HG02973 (cell line): ENCODE measurements around the gene FCER2.
"Not testable (repeated sequence)": the region's sequence is repeated elsewhere in the genome, so short reads cannot be mapped to it uniquely, and the experiment has no call there.

Source experiments
- ATAC-seq: cut with Tn5 transposase; IDR thresholded peaks from one replicate; pipeline ENCODE4 v1.9.1; 2021; ENCODE audit warnings: moderate library complexity; ENCODE audit not compliant: unreplicated experiment

The FCER2 gene

GRCh38 chr19:7654401-7654800 is 47.5 kb downstream of the FCER2 start:
- ATAC-seq = no peak

DNA sequence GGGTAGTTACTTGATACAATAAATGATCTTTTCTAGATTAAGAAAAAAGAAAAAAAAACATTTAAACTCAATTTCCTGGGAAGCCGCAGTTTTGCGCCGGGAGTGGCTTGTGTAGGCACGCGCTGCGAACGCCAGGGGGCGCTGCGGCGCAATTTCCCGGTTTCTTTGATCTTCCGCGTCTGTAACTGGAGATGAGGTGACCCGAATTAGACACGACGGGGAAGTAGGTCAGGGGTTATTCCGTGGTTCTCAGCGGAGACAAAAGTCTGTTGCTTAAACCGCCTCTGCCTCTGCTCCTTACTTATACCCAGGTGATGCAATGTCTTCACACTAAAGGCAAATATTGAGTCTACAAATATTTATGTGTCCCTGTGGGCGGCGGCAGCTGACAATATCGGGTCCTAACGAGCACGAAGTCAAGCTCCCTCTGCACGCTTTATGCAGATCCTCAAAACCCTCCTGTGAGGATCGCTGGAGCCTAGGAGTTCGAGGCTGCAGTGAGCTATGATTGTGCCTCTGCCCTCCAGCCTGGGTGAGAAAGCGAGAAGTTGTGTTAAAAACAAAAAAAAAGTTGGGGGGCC is 49.8 kb downstream of the FCER2 start:
- ATAC-seq = no peak

GRCh38 chr19:7650148-7650547 is 51.8 kb downstream of the FCER2 start:
- no peak for ATAC-seq

DNA sequence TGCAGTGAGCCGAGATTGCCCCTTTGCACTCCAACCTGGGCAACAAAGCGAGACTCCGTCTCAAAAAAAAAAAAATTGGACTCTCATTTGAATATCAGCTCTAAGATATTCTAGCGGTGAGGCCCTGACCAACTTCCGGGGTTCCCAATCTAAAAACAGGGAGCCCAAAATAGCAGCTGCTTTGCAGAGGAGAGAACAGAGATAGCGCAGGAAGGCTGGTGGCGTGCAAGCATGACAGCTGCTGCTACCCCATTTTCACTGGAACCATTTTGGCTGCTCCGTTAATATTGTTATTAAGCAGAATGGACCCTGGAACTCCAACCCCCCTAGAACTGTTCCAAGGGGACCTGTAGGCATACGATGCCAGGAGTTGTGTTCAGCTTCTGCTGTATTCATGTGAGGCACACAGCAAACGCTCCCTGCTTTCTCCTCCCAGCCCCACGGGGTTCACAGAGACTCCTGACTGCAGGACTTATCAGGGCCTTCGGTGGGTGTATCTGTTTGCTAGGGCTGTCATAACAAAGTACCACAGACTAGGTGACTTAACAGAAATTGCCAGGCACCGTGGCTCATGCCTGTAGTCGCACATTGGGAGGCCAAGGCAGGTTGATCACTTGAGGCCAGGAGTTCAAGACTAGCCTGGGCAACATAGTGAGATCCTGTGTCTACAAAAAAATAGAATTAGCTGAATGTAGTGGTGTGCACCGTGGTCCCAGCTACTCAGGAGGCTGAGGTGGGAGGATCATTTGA is 53.5 kb downstream of the FCER2 start:
- ATAC-seq = no peak

DNA sequence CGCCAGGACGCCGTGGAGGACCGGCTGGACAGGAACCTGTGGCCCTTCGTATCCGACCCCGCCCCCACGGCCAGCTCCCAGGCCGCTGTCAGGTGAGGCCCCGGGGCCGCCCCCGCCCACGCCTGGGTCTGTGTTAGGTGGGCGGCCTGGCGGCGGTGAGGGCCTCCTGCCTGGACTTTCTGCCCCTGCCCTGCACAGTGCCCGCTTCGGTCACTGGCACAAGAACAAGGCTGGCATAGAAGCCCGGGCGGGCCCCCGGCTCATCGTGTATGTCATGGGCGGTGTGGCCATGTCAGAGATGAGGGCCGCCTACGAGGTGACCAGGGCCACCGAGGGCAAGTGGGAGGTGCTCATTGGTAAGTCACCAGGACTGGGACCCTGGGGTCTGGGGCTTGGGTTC is 54.8 kb downstream of the FCER2 start:
- ATAC-seq = no peak

DNA sequence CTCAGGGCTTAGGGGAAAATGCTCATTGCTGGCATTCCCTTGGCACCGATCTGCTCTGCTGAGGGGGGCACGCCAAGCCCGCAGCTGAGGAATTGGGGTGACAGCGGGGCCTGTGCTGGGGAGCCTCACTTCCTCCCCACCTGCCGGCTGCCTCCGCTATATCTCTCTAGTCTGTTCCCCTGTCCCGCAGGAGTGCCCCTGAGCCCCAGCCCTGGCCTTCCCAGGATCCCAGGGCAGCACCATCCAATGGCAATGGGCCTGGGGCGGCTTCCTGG is 55.6 kb downstream of the FCER2 start:
- ATAC-seq = no peak

DNA sequence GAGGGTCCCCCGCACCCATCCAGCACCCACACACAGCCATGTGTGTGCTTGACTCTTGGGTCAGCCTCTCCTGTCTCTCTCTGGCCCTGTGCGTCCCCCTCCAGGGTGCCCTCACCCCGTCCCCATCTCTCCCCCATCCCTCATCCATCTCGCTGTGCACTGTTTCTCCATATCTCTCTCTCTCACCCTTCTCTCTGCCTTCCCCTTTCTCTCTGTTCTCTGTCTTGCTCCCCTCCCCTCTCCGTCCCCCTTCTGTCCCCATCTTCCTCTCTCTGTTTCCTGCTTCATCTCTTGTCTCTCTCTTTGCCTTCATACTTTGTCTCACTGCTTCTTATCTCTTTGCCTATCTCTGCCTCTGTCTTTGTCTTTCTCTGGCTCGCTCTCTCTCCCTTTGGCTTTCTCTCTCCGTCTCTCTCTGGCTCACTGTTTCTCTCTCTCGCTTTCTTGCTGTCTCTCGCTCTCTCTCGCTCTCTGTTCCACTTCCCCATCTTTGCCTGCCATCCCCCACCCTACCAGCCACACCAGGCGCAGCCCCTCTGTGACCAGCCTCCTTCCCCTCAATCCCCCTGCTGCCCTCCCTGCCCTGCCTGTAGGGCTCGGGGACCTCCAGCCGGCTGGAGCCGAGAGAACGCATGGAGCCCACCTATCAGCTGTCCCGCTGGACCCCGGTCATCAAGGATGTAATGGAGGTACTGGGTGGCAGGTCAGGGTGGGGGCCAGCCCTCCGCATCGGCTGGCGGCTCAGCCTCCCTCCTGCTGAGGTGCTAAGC is 56.1 kb downstream of the FCER2 start:
- no peak for ATAC-seq

DNA sequence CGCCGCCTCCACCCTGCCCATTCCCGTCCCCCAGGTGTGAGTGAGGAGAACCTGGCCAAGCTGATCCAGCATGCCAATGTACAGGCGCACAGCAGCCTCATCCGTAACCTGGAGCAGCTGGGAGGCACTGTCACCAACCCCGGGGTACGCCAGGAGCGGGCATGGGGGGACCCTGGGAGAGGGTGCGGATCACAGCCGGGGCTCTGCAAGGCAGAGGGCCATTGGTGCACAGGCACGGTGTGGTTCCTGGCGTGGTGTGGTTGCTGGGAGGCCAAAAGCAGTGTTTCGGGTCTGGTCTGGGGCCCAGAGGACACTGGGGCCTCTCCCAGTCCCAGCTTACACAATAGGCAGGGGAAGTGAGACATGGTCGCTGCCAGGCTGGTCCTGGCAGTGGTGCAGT is 56.8 kb downstream of the FCER2 start:
- no peak for ATAC-seq

DNA sequence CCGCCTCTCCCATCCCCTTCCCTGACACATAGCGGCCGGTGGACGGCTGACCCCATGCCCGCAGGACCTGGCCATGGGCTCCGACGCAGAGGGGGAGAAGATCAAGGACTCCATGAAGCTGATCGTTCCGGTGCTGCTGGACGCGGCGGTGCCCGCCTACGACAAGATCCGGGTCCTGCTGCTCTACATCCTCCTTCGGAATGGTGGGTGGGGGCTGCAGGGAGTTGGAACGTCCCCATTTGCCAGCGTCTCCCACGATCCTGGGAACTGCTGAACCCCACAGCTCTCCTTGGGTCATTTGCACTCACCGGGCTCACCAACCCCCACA is 57.4 kb downstream of the FCER2 start:
- no peak for ATAC-seq

- not testable (repeated sequence) for ATAC-seq
Measured at GRCh38 chr19:7643629-7644549, 58.0 kb downstream of the FCER2 start.

GRCh38 chr19:7643031-7643415 is 58.9 kb downstream of the FCER2 start:
- ATAC-seq = no peak

DNA sequence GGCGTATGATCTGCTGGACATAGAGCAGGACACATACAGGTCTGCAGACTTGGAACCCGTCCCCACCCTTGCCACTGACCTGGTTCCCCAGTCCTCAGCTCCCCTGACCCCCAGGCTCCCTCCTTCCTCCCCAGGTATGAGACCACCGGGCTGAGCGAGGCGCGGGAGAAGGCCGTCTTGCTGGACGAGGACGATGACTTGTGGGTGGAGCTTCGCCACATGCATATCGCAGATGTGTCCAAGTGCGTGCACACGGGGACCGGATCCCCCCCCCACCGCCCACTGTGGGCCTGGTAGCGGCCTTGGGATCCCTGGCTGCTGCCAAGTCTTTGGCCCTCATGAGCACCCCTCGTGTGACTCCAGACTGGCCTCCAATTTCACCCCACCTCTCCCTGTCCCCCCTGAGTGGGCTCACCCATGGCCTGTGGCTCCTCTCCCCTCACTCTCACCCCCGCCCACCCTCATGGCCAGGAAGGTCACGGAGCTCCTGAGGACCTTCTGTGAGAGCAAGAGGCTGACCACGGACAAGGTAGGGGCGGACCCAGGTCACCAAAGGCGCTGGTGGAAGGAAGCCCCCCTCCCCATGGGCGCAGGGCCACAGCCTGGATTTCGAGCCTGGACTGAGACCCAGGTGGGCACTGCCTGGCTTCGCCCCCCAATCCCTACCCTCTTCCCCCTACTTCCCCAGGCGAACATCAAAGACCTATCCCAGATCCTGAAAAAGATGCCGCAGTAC is 59.5 kb downstream of the FCER2 start:
- no peak for ATAC-seq

- no peak for ATAC-seq
Measured at GRCh38 chr19:7641290-7642276, 60.3 kb downstream of the FCER2 start.

DNA sequence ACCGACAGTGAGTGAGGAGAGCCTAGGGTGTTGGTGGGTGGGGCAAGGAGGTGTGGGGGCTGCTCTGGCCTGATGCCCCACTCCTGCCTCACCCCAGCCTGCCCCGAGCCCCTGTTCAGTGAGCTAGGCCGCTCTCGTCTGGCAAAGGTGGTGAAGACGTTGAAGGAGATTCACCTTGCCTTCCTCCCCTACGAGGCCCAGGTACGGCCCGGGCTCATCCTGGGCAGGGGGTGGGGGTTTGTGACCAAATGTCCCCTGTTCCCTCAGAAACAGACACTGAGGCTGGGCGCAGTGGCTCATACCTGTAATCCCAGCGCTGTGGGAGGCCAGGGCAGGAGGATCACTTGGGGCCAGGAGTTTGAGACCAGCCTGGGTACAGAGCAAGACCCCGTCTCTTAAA is 61.1 kb downstream of the FCER2 start:
- no peak for ATAC-seq

GRCh38 chr19:7639863-7640348 is 62.0 kb downstream of the FCER2 start:
- ATAC-seq = no peak

DNA sequence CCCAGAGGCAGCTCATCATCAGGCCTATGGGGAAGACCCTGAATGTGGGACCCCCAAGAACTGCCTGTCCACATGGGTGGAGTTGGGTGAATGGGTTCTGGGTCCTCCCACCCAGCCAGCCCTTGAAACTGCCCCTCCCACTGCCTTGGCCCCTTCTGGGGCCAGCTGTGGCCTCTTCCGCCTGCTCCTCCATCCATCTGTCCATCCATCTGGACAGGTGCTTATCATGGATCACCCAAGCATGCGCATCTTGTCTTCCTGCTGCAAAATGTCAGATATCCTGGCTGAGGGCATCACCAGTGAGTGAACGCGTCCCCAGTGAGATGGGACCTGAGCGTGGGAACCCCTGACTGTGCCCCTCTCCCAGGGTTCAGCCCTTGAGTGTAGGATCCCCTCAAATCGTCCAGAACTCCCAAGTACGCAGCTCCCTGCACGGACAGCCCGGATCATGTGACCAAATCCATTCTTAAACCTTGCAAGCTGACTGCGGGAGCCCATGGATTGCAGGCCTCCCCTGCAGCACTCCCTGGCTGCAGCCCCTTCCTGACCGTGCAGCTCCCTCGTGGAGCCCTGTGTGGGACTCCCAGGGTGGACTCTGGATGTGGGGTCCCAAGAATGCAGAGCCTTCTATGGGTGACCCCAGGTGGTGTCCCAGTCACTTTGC is 63.0 kb downstream of the FCER2 start:
- ATAC-seq = no peak
